ACHN (cell line): Measurements from ENCODE around the gene EIF4EBP2.

Experiments used
- DNase-seq: peaks from one replicate; pipeline ENCODE4 v3.0.0-alpha.2; 2015
- in situ Hi-C: cut with HindIII; loops from 2 replicates; pipeline ENCODE4 v1.10.0; 2017; ENCODE audit warnings: low sequenced_read_pairs, low pct_ligation_motif_present, low pct_unique_long_range_greater_than_20kb

Gene EIF4EBP2

DNA sequence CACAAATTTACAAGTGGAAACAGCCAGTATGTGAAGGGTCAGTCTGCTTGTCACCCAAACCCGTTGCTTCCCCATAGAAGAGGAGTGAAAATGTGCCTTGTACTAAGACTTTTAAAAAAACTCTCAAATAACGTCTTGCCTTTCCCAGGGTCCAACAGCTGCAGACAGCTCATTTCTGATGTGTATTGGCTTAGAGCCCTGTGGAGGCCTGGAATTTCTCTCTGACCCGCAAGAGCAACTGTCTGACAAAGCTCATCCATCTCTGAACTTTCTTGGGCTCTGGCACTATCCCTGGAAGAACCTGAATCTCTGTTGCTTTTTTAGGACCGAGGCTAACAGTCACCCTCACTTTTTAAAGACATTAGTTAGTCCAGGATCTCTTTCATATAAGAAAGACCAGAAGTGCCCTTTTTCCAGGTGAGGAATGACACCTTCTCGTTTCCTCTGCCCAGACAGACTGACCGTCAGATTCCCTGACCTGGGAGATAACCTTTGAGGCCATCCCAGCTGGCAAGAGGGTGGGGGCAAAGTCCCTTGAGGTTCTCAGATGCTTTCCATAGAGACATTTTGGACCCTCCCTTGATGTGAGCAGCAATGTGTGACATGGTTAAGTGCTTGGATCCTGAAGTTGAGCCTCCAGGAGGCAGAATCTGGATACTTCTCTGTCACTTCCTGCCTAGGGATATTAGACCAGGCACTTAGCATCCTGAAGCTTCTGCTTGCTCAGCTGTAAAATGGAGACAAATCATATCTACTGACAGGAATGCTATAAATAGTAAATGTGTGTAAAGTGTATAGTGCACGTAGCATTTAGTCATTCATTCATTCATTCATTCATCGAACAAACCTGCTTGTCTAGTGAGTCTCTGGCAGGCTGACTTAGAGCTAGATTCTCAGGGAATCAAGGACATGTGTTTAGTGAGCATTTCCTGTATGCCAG lies 42.0 kb downstream of the EIF4EBP2 start:
- no peak for DNase-seq
- in situ Hi-C loops: no loop called here

DNA sequence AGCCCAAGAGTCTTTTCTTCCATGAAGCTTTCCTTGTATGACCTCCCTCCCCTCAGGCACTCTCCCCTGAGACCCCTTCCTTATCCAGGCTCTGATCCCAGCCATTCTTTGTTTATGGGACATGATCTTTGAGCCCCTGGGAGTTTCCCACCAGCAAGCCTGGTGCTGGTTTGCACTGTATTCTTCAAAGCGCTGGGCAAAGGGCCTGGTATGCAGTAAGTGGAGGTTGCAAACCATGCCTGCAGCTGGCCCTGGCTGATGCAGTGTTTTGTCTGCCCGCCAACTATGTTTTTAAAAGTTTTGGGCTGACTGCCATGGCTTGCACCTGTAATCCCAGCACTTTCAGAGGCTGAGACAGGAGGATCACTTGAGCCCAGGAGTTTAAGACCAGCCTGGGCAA lies 44.3 kb downstream of the EIF4EBP2 start:
- in situ Hi-C loops: no loop called here
- no peak for DNase-seq

- in situ Hi-C loops: no loop called here
- DNase-seq: no peak
Measured at GRCh38 chr10:70455213-70455630, 51.3 kb downstream of the EIF4EBP2 start.

GRCh38 chr10:70456164-70456563 lies 52.2 kb downstream of the EIF4EBP2 start:
- no peak for DNase-seq
- in situ Hi-C loops: no loop called here

DNA sequence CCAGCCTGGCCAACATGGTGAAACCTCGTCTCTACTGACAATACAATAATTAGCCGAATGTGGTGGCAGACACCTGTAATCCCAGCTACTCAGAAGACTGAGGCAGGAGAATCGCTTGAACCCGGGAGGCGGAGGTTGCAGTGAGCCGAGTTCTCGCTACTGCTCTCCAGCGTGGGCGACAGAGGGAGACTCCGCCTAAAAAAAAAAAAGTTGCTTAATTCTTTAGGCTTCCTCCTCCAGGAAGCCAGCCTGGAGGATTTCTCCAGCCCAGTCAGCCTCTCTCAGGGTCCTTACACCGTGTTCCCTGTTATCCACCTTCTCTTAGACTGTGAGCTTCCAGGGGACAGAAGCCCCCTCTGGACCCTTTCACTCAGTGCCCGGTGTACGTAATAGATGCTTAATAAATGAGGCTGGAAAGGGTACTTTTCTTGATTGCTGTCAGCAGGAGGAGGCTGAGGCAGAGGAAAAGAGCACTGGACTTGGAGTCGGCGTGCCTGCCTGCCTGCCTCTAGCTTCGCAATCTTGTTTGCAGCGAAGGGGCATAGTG lies 53.9 kb downstream of the EIF4EBP2 start:
- in situ Hi-C loops: no loop called here
- DNase-seq: no peak

DNA sequence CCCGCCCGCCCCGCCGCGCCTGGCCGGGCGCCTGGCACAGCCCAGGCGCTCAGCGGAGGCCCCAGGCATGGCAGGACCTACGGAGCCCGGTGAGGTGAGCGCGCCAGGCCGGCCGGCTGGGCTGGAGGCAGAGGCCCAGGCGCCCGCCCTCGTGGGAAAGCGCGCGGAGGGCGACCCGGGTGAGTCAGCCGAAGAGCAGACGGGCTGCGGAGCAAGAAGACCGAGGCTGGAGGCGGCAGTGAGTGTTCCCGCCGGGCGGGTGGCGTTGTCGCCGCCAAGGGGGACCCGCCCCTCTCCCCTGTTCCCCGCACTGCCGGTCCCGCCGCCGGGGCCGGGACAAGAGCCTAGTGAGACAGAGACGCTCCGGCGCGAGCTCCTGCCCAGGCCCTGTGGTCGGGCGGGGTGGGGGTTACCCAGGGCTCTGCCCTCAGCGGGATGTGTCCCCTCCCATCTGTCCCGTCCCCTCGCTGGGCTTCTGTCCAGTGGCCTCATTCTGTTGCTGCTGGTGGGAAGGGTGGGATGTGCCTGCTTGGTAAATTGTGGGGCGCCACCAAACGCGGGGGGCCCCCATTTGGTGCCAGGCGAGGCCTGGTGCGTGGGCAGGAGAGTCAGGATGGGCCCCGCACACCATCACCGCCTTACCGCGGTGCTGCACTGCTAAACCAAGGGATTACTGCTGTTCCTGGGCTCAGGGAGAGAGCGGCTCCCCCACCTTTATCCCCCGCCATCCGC lies 54.5 kb downstream of the EIF4EBP2 start:
- DNase-seq: peak; percentile 75
- in situ Hi-C loops: no loop called here

- in situ Hi-C loops: no loop called here
- DNase-seq: no peak
Measured at GRCh38 chr10:70459061-70459773, 55.3 kb downstream of the EIF4EBP2 start.

- no peak for DNase-seq
- in situ Hi-C loops: no loop called here
Measured at GRCh38 chr10:70459774-70460490, 56.0 kb downstream of the EIF4EBP2 start.

GRCh38 chr10:70461397-70462348 lies 57.7 kb downstream of the EIF4EBP2 start:
- peak; percentile 61 for DNase-seq
- in situ Hi-C loops: no loop called here

GRCh38 chr10:70462349-70462984 lies 58.5 kb downstream of the EIF4EBP2 start:
- in situ Hi-C loops: no loop called here
- peak; percentile 30 for DNase-seq

- DNase-seq: no peak
- in situ Hi-C loops: no loop called here
Measured at GRCh38 chr10:70465278-70465677, 61.3 kb downstream of the EIF4EBP2 start.

GRCh38 chr10:70465832-70466231 lies 61.9 kb downstream of the EIF4EBP2 start:
- no peak for DNase-seq
- in situ Hi-C loops: no loop called here

GRCh38 chr10:70466951-70467350 lies 63.0 kb downstream of the EIF4EBP2 start:
- in situ Hi-C loops: no loop called here
- no peak for DNase-seq

GRCh38 chr10:70472799-70473454 lies 69.0 kb downstream of the EIF4EBP2 start:
- DNase-seq: no peak
- in situ Hi-C loops: no loop called here

GRCh38 chr10:70474780-70475179 lies 70.8 kb downstream of the EIF4EBP2 start:
- DNase-seq: no peak
- in situ Hi-C loops: no loop called here

DNA sequence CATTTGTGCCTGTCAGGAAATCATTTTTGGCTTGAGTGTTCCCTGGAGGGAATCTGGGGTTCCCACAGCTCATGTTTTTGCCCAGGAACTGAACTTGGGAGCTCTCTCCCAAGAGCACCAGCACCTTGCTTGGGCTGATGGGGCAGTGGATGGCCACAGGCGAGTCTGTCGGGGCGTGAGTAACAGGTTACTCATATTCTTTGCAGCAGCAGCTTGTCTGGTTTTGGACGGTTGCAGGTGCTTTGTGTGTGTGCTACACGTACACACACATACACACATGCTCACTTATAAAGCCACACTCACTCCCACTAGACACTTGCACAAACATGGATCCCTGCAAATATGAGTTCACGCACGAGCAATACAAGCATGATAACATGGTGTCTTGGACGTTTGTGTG lies 71.7 kb downstream of the EIF4EBP2 start:
- in situ Hi-C loops: no loop called here
- DNase-seq: peak; percentile 17
